ENCODE measurements around the gene DYRK1A. TPM values are rescaled to one million over a fixed set of nuclear protein-coding genes. Genes with fewer than 3 reads are reported as not detected.

Gene DYRK1A
- total RNA-seq, 1 donor from 2014 or later: 46.6 TPM

DNA sequence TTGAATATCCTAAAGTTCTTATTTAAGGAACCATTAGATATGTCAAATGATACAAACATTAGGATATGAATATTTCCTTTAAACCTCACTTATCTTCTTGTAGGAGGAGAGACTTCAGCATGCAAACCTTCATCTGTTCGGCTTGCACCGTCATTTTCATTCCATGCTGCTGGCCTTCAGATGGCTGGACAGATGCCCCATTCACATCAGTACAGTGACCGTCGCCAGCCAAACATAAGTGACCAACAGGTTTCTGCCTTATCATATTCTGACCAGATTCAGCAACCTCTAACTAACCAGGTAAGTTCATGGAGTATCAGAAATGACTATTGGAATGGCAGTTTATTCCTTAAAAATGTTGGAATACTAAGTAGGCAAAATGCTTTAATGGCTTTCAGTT lies 106.0 kb downstream of the DYRK1A start:
- DNase-seq (ENCODE audit: extremely low read depth, low read depth, low spot score): no peak

DNA sequence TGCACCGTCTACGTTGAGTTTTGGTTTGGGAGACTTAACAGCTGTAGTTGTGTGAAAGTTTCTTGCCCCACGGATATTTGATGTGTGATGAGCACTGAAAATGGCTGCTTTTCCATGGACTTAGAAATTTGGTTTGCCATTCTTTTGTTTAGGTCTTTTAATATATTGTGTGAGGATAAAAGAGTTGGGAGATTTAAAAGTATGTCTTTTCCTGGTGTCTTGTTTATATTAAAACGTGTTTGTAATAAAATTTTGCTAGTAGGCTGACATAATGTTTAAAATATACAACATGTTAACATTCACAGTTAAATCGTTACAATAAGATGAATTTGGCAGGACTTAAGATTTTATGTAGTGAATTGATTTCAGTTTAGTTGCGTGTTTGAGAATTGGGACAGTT lies 106.9 kb downstream of the DYRK1A start:
- DNase-seq (ENCODE audit: extremely low read depth, low read depth, low spot score): no peak

DNA sequence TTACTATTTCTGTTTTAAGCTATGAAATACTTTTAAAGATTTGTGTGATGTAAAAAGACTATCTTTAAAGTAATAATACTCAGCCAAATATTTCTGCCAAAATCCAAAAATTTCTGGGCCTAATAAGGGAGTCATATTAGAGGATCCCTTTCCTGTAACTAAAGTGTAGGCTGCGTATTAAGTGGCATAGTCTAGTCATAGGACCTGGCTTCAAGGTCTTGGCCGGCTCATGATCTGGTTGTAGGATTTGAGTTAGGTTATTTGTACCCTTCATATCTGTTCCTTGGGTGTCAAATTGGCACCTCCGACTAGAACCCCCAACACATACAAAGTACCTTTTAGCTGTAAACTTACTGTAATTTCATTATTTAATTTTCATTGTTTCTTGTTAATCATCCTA lies 107.8 kb downstream of the DYRK1A start:
- DNase-seq (ENCODE audit: extremely low read depth, low read depth, low spot score): no peak

DNA sequence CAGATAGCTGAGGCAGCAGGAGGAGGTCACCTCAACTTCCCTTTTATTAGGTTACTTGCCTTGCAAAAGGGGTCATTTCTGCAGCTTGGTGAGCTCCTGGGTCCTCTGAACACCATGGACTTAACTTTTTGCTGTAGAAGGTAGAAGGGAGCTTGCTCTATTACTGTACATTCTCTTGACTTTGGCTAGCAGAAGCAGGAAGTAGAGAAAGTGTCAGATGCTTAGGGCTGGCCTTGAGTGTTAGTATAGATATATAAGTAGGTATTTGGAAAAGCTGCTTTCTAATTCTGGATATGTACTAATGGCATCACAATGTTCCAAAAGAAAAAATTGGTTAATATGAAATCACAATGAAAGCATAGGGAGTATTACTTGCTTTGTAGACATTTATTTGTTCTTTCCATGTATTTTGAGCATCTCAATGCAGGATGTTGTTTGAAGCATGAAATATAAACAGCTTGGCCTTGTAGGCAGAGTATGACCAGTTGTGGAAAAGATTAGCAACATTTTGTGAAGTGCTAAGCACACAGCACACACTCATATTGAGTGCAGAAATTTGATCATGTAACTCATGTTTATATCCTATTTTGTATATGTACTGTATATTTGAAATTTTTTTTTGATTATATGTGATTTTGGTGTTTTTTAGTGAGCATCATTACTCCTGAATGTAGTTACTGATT lies 108.8 kb downstream of the DYRK1A start:
- no peak for DNase-seq (ENCODE audit: extremely low read depth, low read depth, low spot score)

DNA sequence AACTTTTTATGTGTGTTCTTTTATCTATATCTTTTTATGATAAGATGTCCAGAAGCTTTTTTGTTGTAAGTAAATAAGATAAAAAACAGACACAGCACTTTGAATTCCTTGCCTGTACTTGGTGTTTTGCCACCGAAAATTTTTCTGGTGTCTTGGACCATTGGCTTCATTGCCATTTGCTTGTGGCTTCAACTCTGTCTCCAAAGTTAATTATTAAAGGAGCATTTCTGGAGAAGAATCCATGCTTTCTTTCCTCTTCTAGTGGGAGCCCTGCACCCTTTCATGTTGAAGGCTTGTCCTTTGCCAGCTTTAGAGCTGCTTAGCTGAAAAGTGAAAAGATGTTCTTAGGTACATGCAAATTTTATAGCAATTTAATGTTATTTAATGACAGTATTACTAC lies 112.2 kb downstream of the DYRK1A start:
- no peak for DNase-seq (ENCODE audit: extremely low read depth, low read depth, low spot score)

DNA sequence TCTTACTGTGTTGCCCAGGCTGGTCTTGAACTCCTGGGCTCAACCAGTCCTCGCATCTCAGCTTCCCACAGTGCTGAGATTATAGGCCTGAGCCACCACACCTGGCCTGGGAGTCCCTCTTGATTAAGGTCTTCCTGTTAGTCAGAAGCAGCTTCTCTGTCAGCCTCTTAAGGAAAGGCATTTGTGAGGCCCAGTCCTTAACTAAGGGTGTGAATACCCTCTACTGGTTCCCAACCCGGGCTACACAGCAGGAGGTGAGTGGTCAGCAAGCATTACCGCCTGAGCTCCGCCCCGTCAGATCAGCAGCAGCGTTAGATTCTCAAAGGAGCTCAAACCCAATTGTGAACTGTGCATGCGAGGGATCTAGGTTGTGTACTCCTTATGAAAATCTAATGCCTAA lies 117.2 kb downstream of the DYRK1A start:
- DNase-seq (ENCODE audit: extremely low read depth, low read depth, low spot score): no peak

DNA sequence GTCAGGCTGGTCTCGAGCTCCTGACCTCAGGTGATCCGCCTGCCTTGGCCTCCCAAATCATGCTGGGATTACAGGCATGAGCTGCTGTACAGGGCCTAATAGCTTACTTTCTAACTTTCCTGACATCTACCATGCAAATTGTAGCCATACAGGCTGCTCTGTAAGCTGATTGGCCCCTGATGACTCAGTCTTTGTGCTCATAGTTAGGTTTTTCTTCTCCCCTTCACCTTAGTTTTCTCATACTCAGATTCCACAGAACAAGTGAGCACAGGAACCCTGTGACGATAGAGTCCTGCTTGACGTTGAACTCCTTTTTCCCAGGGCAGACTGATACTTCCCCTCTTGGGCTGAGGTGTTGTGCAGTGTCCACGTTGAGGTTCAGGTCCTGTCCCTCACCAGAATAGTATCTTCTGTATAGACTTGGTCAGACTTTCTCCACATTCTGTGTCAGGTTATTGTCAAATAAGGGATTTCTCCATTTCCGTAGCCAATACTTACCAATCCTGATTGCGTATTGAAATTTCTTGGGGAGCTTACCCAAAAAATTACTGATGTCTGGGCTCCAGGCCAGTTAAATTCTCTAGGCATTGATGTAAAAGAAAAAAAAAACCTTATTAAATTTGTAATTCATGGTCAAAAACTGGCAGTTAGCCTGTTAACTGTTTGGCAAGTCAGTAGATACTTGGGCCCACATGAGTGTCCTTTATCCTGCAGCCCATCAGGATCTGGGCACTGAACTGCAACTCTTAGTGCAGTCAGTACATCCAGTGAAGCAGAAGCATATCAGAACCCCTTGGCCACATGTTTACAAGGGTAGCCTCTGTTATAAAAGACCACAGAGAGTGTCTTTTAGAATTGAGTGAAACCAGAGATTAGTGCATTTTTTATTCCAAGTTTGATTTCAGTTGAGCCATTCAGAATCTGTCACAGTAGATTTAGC lies 118.2 kb downstream of the DYRK1A start:
- no peak for DNase-seq (ENCODE audit: extremely low read depth, low read depth, low spot score)

DNA sequence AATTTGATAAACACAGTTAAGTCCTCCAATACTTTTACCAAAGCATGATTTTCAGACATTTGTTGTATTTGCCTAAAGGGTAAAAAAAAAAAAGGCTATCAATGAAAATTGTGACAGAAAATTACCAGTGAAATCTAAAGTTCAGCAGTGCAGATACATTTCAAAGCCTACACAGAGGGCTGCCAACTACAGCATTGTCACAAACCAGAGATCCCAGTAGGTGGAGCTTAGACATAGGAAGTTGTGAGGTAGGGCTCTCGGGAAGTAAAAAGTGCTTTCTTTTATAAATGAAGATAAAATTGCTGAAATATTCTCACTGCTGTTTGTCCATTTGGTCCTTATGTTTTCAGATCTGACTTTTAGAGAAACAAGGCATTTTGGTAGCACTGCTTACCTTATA lies 123.0 kb downstream of the DYRK1A start:
- no peak for DNase-seq (ENCODE audit: extremely low read depth, low read depth, low spot score)

DNA sequence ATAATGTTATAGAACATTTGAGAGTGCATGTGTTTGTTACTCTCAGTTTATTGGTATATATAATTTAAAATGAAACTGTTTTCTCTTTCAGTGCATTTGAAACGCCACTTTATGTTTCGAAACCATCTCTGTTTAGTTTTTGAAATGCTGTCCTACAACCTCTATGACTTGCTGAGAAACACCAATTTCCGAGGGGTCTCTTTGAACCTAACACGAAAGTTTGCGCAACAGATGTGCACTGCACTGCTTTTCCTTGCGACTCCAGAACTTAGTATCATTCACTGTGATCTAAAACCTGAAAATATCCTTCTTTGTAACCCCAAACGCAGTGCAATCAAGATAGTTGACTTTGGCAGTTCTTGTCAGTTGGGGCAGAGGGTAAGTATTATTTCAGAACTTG lies 123.5 kb downstream of the DYRK1A start:
- no peak for DNase-seq (ENCODE audit: extremely low read depth, low read depth, low spot score)

DNA sequence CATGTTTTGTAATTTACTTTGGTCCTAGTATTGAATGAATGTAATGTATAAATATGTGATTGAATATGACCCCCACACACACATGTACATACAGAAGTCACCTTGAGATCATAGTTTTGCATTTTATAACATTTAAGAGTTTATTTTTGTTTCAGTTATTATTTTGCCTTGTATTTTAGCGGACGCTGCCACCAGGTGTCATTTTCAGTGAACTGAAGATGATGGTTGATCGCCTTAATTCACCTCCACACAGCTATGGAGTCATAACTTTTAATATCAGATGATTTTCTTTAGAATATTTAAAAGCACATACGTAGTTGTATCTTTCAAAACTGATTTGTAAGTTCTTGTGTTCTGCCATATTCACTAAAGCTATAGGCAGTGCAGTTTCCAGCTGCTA lies 130.4 kb downstream of the DYRK1A start:
- no peak for DNase-seq (ENCODE audit: extremely low read depth, low read depth, low spot score)

DNA sequence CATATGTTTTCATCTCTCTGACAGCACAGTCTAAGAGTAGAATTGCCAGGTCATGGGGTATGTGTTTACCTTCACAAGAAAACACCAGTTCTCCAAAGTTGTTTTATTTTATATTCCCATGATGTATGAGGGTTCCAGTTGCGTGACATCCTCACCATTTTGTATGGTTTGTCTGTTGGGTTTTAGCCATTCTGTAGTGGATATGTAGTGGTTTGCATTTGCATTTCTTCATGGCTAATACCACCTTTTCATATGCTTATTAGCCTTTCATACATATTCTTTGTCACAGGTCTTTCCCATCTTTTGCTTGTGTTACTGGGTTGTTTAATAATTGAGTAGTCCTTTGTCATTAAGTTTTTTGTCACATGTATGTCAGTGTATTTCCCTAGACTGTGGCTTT lies 132.1 kb downstream of the DYRK1A start:
- DNase-seq (ENCODE audit: extremely low read depth, low read depth, low spot score): no peak

DNA sequence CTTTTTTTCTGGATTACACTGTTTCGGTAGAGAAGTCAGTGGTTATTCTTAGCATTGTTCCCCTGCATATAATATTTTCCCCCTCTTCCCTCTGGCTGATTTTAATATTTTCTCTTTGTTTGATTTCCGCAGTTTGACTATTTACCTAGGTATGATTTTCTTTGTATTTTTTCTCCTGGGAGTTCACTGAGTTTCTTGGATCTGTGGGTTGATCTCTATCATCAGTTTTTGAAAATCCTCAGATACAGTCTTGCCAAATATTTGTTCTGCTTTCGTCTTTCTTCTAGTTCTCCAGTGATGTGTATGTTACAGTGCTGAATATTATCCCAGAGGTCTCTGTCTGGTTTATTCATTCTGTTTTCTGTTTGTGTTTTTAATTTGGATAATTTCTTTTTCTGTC lies 136.4 kb downstream of the DYRK1A start:
- DNase-seq (ENCODE audit: extremely low read depth, low read depth, low spot score): no peak

DNA sequence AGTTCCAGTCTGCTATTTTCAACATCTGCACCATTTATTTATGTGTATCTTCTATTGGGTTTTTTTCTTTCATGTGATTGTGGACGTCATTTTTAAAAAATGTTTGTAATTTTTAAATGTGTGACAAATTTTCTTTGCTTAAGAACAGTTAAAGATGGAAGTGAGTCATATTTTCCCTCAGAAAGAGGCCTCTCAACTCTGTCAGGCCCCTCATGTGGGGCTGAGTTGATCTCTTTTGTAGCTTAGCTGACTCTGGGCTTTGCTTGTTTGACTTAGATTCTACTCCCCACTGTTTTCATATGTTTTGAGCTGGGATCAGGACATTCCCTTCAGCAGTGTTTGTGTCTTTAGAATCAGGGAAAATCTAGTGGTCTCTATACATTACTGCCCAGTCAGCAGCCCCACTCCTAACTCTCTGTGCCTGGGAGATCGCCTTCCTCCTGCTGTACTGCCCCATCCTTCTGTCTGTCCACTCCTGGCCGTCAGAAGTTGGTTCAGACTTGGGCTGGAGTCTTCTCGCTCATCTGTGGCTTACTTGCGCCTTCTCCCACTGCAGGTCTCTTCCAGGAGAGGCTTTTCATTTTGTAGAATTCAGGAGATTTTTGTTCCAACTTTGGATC lies 137.4 kb downstream of the DYRK1A start:
- DNase-seq (ENCODE audit: extremely low read depth, low read depth, low spot score): peak; percentile 50

DNA sequence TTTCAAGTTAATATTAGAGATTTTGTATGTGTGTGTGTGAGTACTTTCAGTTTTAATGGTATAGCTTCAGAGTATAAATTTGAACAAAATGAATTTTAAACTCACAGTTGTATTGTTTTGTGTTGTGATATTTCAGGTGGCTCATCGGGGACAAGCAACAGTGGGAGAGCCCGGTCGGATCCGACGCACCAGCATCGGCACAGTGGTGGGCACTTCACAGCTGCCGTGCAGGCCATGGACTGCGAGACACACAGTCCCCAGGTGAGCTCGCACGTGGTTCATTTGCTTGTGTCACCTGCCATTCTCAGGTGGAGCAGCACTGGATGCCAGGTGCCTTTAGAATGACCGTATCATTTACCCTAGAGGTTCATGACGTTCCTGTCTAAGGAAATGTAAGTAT lies 139.4 kb downstream of the DYRK1A start:
- no peak for DNase-seq (ENCODE audit: extremely low read depth, low read depth, low spot score)

DNA sequence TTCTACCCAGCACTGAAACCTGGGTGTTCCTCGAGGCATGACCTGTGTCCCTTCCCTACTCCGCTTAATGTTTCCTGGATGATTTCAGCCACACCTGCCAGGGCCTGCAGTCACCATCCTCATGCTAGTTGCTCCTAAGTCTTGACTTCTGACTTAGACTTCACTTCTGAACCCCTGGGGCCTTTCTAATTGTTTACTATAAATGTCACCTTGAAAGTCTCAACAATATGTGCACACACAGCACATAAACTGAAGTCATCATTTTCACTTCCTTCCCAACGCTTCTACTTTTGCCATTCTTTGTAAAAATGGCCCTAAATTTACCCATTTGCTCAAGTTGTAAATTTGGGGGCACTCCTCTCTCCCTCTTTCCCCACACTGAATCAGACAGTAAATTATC lies 141.1 kb downstream of the DYRK1A start:
- no peak for DNase-seq (ENCODE audit: extremely low read depth, low read depth, low spot score)

DNA sequence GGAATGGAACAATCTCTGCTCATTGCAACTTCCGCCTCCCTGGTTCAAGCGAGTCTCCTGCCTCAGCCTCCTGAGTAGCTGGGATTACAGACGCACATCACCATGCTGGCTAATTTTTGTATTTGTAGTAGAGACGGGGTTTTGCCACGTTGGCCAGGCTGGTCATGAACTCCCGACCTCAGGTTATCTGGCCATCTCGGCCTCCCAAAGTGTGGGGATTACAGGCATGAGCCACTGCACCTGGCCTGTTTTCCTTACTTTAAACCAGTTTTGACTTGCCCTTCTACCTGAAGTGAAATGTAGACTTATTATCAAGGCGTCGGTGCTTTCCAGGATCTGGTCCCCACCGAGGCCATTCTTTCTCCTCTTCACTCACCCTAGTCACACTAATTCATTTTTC lies 141.8 kb downstream of the DYRK1A start:
- DNase-seq (ENCODE audit: extremely low read depth, low read depth, low spot score): no peak

DNA sequence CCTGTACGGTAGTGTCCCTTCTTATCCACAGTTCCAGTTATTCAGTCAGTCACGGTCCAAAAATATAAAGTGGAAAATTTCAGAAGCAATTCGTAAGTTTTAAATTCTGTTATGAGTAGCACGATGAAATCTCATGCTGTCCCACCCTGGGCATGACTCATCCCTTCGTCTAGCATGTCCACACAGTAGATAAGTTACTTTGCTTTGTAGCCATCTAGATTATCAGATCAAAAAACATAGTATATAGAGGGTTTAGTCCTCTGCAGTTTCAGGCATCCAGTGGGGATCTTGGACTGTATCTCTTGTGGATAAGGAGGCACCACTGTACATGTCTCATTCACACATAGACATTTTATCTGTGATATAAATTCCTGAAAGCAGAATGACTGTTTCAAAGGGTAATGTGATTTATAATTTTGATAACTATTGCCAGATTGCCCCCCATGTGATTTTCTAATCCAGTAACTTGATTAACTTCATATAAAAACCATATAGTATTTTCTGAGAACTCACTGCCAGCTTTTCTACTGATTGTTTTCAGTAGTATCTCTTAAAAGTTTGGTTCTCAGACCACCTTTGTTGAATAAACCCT lies 143.3 kb downstream of the DYRK1A start:
- no peak for DNase-seq (ENCODE audit: extremely low read depth, low read depth, low spot score)

DNA sequence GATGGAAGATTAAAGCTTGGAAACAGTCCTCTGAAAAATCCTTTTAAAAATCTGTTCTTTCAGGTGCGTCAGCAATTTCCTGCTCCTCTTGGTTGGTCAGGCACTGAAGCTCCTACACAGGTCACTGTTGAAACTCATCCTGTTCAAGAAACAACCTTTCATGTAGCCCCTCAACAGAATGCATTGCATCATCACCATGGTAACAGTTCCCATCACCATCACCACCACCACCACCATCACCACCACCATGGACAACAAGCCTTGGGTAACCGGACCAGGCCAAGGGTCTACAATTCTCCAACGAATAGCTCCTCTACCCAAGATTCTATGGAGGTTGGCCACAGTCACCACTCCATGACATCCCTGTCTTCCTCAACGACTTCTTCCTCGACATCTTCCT lies 145.3 kb downstream of the DYRK1A start:
- no peak for DNase-seq (ENCODE audit: extremely low read depth, low read depth, low spot score)

DNA sequence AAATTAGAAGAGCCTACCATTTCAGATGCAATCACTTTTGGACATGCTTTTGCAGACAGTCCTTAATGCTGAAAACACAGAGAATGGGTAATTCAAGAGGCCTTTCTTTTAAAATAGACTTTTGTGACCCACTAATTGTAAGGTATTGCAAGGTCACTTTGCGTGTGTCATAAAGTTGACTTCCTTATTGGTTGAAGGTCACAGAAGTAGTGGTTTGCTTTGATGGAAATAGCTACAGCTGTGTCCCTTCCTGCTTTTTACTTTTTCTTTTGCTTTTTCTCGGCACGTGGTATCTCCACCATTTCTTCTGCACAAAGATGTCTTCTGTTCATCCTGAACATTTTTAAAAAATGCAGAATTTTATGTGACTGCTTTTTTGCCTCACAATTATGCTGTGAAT lies 146.8 kb downstream of the DYRK1A start:
- no peak for DNase-seq (ENCODE audit: extremely low read depth, low read depth, low spot score)

DNA sequence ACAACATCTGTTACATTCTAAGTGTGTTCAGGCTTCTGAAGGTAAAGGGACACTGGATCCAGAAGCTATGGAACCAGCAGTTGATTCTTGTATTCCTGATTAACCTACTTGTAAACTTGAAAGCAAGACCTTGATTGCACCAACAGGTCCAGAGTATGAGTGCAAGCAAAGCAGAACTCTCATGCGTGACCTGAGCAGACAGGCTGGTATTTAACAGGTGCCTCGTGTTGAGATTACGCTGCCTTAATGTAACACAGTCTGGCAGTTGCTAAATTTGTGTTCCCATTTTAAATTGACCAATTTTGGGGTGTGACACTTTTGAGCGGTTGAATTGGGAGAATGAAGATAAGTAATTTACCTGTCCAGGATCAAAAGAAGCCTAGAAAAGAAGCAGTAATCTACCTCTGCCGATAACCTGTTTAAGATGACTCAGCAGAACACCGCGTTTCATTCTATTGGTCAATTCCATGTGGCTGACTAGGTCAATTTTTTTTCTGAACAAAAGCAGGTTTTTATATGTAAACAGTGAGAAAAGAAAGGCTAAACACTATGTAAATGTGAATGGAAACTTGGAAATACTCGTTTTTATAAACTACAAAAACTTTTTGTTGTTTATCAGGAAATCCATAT lies 147.6 kb downstream of the DYRK1A start:
- DNase-seq (ENCODE audit: extremely low read depth, low read depth, low spot score): no peak

DNA sequence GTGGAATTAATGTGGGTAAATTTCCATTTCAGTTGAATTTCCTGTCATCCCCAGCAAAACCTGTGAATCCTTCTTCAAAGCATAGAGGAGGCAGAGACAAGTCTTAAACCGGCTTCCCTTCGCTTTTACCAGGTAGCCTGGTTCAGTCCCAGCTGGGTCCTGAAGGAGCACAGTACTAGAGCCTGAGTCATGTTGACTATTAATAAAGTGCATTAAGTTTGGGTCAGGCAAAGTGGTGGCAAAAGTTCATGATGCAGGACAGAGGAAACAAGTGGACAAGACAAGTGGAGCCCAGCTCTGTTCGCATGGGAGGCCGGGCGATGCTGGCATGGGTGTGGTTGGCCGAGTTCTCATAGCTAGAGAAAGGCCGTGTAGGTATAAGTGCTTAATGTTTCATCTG lies 150.4 kb downstream of the DYRK1A start:
- DNase-seq (ENCODE audit: extremely low read depth, low read depth, low spot score): no peak
